CD4-positive, alpha-beta memory T cell (primary cell): Measurements from ENCODE around the gene ETV2. TPM values are rescaled to one million over a fixed set of nuclear protein-coding genes. Genes with fewer than 3 reads are reported as not detected.

Experiments
- CTCF ChIA-PET: fragments of 350-600 bp; sonication (Branson Sonifier 250); formaldehyde crosslinking; loops from one replicate; lab custom pipeline; 2021; ENCODE audit warnings: inconsistent platforms; ENCODE audit not compliant: partially characterized antibody; lab: Charles Lee
- POLR2A ChIA-PET: fragments of 350-600 bp; sonication (Branson Sonifier 250); formaldehyde crosslinking; loops from one replicate; lab custom pipeline; 2021; ENCODE audit not compliant: partially characterized antibody; lab: Charles Lee
- DNase-seq, 5 donors: peaks; one replicate each; pipeline versions ENCODE4 v3.0.0 to v3.0.0-alpha.2; 2020 to 2022; ENCODE audit warnings: mixed read lengths in 1 of 5
- H3K27ac ChIP-seq: one replicate; pipeline ENCODE4 v1.7.0; 2013; ENCODE audit warnings: low read depth, low read length
- H3K27me3 ChIP-seq: 2 replicates; pipeline ENCODE4 v1.7.0; 2013; ENCODE audit warnings: mild to moderate bottlenecking, low read length, moderate library complexity; ENCODE audit not compliant: insufficient read depth
- H3K36me3 ChIP-seq: 2 replicates; pipeline ENCODE4 v1.7.0; 2013; ENCODE audit warnings: mild to moderate bottlenecking, low read length, moderate library complexity; ENCODE audit not compliant: insufficient read depth
- H3K4me1 ChIP-seq: 2 replicates; pipeline ENCODE4 v1.7.0; 2013; ENCODE audit warnings: mild to moderate bottlenecking, low read length, moderate library complexity; ENCODE audit not compliant: insufficient read depth
- H3K4me3 ChIP-seq, 2 donors: one replicate each; pipeline ENCODE4 v1.7.0; 2013; ENCODE audit warnings: low read length in 2 of 2, mild to moderate bottlenecking in 1 of 2
- H3K9me3 ChIP-seq, 2 donors: one replicate each; pipeline ENCODE4 v1.7.0; 2013; ENCODE audit warnings: low read length in 2 of 2, control low read depth in 1 of 2; ENCODE audit not compliant: control insufficient read depth in 1 of 2
- H3K27ac Mint-ChIP-seq, 7 donors: one replicate each; pipeline ENCODE4 v1.8.0; 2020 to 2021; ENCODE audit warnings: mixed read lengths in 7 of 7, mild to moderate bottlenecking in 6 of 7, inconsistent platforms in 3 of 7, moderate library complexity in 3 of 7
- H3K27me3 Mint-ChIP-seq, 2 donors: one replicate each; pipeline ENCODE4 v1.8.0; 2020 to 2021; ENCODE audit warnings: mixed read lengths in 2 of 2
- H3K36me3 Mint-ChIP-seq, 2 donors: one replicate each; pipeline ENCODE4 v1.8.0; 2020 to 2021; ENCODE audit warnings: mixed read lengths in 2 of 2, inconsistent platforms in 1 of 2, mild to moderate bottlenecking in 1 of 2
- H3K4me1 Mint-ChIP-seq, 4 donors: one replicate each; pipeline ENCODE4 v1.8.0; 2020 to 2021; ENCODE audit warnings: mixed read lengths in 4 of 4, mild to moderate bottlenecking in 1 of 4
- H3K4me3 Mint-ChIP-seq, 8 donors: one replicate each; pipeline ENCODE4 v1.8.0; 2020 to 2021; ENCODE audit warnings: mixed read lengths in 8 of 8, mild to moderate bottlenecking in 7 of 8, moderate library complexity in 6 of 8, inconsistent platforms in 3 of 8
- H3K9me3 Mint-ChIP-seq, 8 donors: one replicate each; pipeline ENCODE4 v1.8.0; 2020 to 2021; ENCODE audit warnings: mixed read lengths in 8 of 8, mild to moderate bottlenecking in 5 of 8, inconsistent platforms in 3 of 8, moderate library complexity in 1 of 8
- intact Hi-C: fragments of 100-400 bp; cut with micrococcal nuclease; formaldehyde crosslinking; loops from one replicate; pipeline ENCODE4 v1.15.1; 2023
- polyA plus RNA-seq, 2 donors: library from polyadenylated mRNA; unstranded; fragments of 300-500 nt; fragmentation: Illumina TruSeq; gene quantifications; one replicate each; pipeline ENCODE4 v1.2.3, GENCODE V29; 2021
- total RNA-seq, 2 experiments: library from RNA; stranded (reverse); gene quantifications; one replicate each; pipeline ENCODE4 v1.2.3, GENCODE V29; 2021

The ETV2 gene
- total and polyA plus RNA-seq, 4 experiments from 2014 or later, result 1.1 to 1.3 (median 1.2) TPM; not detected in 1

DNA sequence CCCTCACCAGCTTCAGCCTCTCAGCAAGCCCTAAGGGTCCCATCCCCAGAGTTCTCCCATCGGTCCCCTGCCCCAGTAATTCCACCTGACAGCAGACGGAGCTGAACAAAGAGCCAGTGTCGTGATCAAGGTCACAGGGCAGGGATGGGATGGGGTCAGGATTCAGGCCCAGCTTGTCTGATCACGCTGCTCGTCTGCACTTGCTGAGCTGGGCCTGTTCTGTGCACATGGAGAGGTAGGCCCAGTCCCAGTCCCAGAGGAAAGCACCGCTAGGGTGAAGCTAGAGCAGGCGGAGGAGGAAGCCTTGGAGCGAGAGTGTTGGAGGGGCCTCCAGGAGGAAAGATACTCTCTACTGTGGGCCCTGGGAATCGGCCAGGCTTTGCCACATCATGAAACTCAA lies 19.8 kb upstream of the ETV2 start:
- POLR2A ChIA-PET, result interaction anchor here (0.5 to 3.2 kb wide), 3 partner anchors 9 to 30 kb away, joined by 3 to 10 read pairs (median 3); partner anchors contain the start of gene HAUS5
- H3K27ac Mint-ChIP-seq, result peak overlapping the region in 3 of 7 donors; percentile 23 to 78 (median 64)
- intact Hi-C loops, result no loop called here
- CTCF ChIA-PET, result no interaction called here
- Histone ChIP-seq H3K4me1 (no peaks in the 10 kb centered on the region), H3K36me3 (peaks cover 7% of the 10 kb centered on the region), H3K9me3 (no peaks in the 10 kb centered on the region), H3K4me3 (no peak overlapping the region), H3K27ac (no peak overlapping the region), H3K27me3 (no peaks in the 10 kb centered on the region)
- H3K9me3 Mint-ChIP-seq, result no peaks in the 10 kb centered on the region
- peaks cover 3 to 17% of the 10 kb centered on the region in 2 donors for H3K36me3 Mint-ChIP-seq
- peaks cover 0 to 5% (median under 1%) of the 10 kb centered on the region in 4 donors for H3K4me1 Mint-ChIP-seq
- DNase-seq, result no peak
- no peaks in the 10 kb centered on the region for H3K27me3 Mint-ChIP-seq
- H3K4me3 Mint-ChIP-seq, result no peak overlapping the region

- no peak overlapping the region for H3K4me3 ChIP-seq
- H3K36me3 ChIP-seq, result peaks cover 7% of the 10 kb centered on the region
- no peaks in the 10 kb centered on the region for H3K9me3 ChIP-seq
- Mint-ChIP-seq H3K9me3 (no peaks in the 10 kb centered on the region), H3K4me3 (no peak overlapping the region), H3K36me3 (peaks cover 3 to 17% of the 10 kb centered on the region in 2 donors), H3K27me3 (no peaks in the 10 kb centered on the region), H3K4me1 (peaks cover 0 to 5% (median under 1%) of the 10 kb centered on the region in 4 donors), H3K27ac (peak overlapping the region in 1 of 7 donors; percentile 42)
- H3K27ac ChIP-seq, result no peak overlapping the region
- intact Hi-C loops, result no loop called here
- H3K27me3 ChIP-seq, result no peaks in the 10 kb centered on the region
- DNase-seq, result no peak
- no peaks in the 10 kb centered on the region for H3K4me1 ChIP-seq
- ChIA-PET POLR2A (interaction anchor here (1.3 to 3.2 kb wide), 2 partner anchors 10 to 12 kb away, joined by 4 to 10 read pairs; partner anchors contain the start of gene HAUS5), CTCF (no interaction called here)
Observed at GRCh38 chr19:35622750-35623149, 18.8 kb upstream of the ETV2 start.

DNA sequence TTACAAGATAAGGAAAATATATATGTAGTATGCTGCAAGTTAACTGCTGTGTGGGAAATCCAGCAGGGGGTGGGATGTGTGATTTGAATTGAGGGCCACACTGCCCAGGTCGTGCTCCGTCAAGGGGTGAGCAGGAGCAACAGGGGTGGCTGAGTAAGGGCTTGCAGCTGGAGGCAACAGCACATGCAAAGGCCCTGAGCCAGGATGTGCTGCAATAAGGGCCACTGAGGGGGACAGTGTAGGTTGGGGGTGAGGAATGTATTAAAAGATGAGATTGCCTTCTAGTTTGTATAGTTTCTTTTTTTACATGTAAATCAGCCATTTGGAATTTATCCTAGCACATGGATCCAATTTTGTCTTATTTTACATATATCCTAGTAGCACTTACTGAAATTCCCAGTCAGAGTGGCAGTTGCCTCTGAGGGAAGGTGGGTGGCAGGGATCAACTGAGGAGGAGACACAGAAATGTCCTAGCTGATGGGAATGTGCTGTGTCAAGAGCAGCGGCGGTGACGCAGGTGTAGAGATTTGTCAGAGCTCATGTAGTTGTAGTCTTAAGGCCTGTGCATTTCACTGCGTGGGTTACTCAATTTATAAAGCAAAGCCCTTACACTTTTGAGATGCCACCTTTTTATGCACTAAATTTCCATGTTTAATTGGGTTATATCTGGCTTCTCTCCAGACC lies 18.1 kb upstream of the ETV2 start:
- CTCF ChIA-PET, result interaction anchor here (0.7 kb wide), 1 partner anchor 75 kb away, joined by 3 read pairs; no protein-coding TSS in a partner anchor
- no peaks in the 10 kb centered on the region for H3K9me3 Mint-ChIP-seq
- no peak overlapping the region for H3K4me3 ChIP-seq
- H3K4me1 Mint-ChIP-seq, result peaks cover 4 to 12% (median 6%) of the 10 kb centered on the region in 4 donors
- H3K27ac ChIP-seq, result no peak overlapping the region
- H3K9me3 ChIP-seq, result no peaks in the 10 kb centered on the region
- peaks cover 7% of the 10 kb centered on the region for H3K36me3 ChIP-seq
- H3K4me1 ChIP-seq, result peaks cover 5% of the 10 kb centered on the region
- H3K27me3 ChIP-seq, result no peaks in the 10 kb centered on the region
- no peak for DNase-seq
- H3K27me3 Mint-ChIP-seq, result no peaks in the 10 kb centered on the region
- intact Hi-C loops, result no loop called here
- peak overlapping the region in 2 of 7 donors; percentile 42 to 58 for H3K27ac Mint-ChIP-seq
- H3K36me3 Mint-ChIP-seq, result peaks cover 3 to 17% of the 10 kb centered on the region in 2 donors
- no peak overlapping the region for H3K4me3 Mint-ChIP-seq
- POLR2A ChIA-PET, result interaction anchor here (1.3 to 3.2 kb wide), 2 partner anchors 11 to 13 kb away, joined by 4 to 10 read pairs; partner anchors contain the start of gene HAUS5

GRCh38 chr19:35628264-35628564 lies 13.3 kb upstream of the ETV2 start:
- POLR2A ChIA-PET, result interaction anchor here (0.7 to 5.3 kb wide), 3 partner anchors 15 to 17 kb away, joined by 3 to 45 read pairs (median 8); partner anchors contain the start of genes ETV2 and HAUS5
- H3K27ac ChIP-seq, result peak overlapping the region; percentile 88

DNA sequence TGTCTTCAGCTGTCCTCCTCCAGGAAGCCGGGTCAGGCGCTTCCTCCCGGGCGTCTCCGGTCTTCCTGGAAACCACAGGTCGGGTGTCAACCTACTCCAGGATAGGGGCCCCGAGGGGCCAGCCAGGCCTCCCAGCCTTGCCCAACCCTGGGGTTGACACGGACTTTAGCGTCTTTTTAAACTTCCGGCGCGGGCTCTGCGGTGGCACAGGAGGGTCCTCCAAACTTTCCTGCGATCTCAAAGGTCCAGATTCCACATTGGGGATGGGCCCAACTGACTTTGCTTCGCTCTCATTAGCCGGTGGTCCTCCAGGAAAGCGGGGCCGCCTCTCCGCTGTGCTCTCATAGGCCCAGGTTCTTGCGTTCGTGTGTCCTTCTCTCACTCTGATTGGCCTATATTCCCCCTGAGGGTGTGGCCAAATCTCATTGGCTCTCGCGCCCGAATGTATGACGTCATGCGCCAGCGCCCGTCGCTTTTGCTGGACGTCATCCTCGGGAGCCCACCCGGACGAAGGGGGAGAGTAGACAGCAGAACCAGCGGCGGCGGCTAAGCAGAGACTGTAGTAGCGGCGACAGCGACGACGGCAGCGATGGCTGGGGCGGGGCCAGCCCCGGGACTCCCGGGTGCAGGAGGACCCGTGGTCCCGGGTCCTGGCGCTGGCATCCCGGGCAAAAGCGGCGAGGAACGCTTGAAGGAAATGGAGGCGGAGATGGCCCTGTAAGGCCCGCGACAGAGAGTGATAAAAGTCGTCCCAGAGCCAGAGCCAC lies 12.8 kb upstream of the ETV2 start, which contains the start of gene RBM42:
TSS of gene RBM42 (plus strand) at position 472 of the 767 bp plus-strand sequence. CDS start at position 590, 118 bp downstream.
- POLR2A ChIA-PET, result interaction anchor here (0.7 to 5.3 kb wide), 4 partner anchors 14 to 19 kb away, joined by 3 to 45 read pairs (median 8); partner anchors contain the start of genes COX6B1, ETV2 and HAUS5

More at GRCh38 chr19:35628264-35628564, 13.3 kb upstream of the ETV2 start:
- Mint-ChIP-seq H3K4me3 (peak overlapping the region; percentile 97 to 100 (median 98)), H3K4me1 (peaks cover 12 to 35% (median 18%) of the 10 kb centered on the region in 4 donors), H3K36me3 (peaks cover 22 to 34% of the 10 kb centered on the region in 2 donors), H3K9me3 (no peaks in the 10 kb centered on the region), H3K27ac (peak overlapping the region; percentile 95 to 100 (median 100)), H3K27me3 (peaks cover 0 to 1% of the 10 kb centered on the region in 2 donors)
- Histone ChIP-seq H3K4me1 (peaks cover 17% of the 10 kb centered on the region), H3K36me3 (peaks cover 27% of the 10 kb centered on the region), H3K4me3 (peak overlapping the region; percentile 27 to 86), H3K27me3 (no peaks in the 10 kb centered on the region), H3K9me3 (no peaks in the 10 kb centered on the region)
- CTCF ChIA-PET, result no interaction called here
- DNase-seq, result no peak
- intact Hi-C loops, result loop anchor here (1.0 to 5.0 kb wide), 4 partner anchors 16 to 81 kb away; partner anchors contain the start of genes COX6B1, HAUS5 and TMEM147

DNA sequence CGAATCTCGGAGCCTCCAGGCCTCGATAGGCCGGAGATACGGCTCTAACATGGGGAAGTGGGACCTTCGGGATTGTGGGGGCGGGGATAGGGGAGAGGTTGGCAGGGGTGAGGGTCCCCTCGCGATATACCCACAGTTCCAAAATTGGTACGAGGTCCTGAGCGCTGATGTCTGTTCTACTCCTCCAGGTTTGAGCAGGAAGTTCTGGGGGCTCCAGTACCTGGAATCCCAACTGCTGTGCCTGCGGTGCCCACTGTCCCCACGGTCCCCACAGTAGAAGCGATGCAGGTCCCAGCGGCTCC lies 12.3 kb upstream of the ETV2 start:
- DNase-seq, result no peak
- Mint-ChIP-seq H3K4me1 (peaks cover 13 to 35% (median 19%) of the 10 kb centered on the region in 4 donors), H3K27me3 (peaks cover 0 to 1% of the 10 kb centered on the region in 2 donors), H3K9me3 (no peaks in the 10 kb centered on the region), H3K27ac (peak overlapping the region; percentile 95 to 100 (median 100)), H3K4me3 (peak overlapping the region; percentile 97 to 100 (median 98)), H3K36me3 (peaks cover 25 to 42% of the 10 kb centered on the region in 2 donors)
- H3K4me1 ChIP-seq, result peaks cover 17% of the 10 kb centered on the region
- CTCF ChIA-PET, result interaction anchor here (1.5 kb wide), 1 partner anchor 19 kb away, joined by 3 read pairs; the partner anchor contains the start of gene COX6B1
- POLR2A ChIA-PET, result interaction anchor here (2.3 to 5.3 kb wide), 2 partner anchors 14 to 19 kb away, joined by 8 to 45 read pairs; partner anchors contain the start of genes COX6B1 and ETV2
- H3K36me3 ChIP-seq, result peaks cover 37% of the 10 kb centered on the region
- no peaks in the 10 kb centered on the region for H3K9me3 ChIP-seq
- intact Hi-C loops, result loop anchor here (5.0 kb wide), 1 partner anchor 82 kb away; the partner anchor contains the start of gene TMEM147
- H3K27me3 ChIP-seq, result no peaks in the 10 kb centered on the region
- peak overlapping the region; percentile 27 to 86 for H3K4me3 ChIP-seq
- peak overlapping the region; percentile 88 for H3K27ac ChIP-seq

More for the DNA sequence above, 12.8 kb upstream of the ETV2 start, which contains the start of gene RBM42:
- Histone ChIP-seq H3K27me3 (no peaks in the 10 kb centered on the region), H3K9me3 (no peaks in the 10 kb centered on the region), H3K4me1 (peaks cover 17% of the 10 kb centered on the region), H3K4me3 (peak within 1 kb of the TSS; percentile 27 to 86), H3K36me3 (peaks cover 32% of the 10 kb centered on the region), H3K27ac (peak within 1 kb of the TSS; percentile 88)
- peak within 1 kb of the TSS; percentile 97 to 100 (median 98) for H3K4me3 Mint-ChIP-seq
- no peaks in the 10 kb centered on the region for H3K9me3 Mint-ChIP-seq
- CTCF ChIA-PET, result no interaction called here
- H3K4me1 Mint-ChIP-seq, result peaks cover 13 to 35% (median 19%) of the 10 kb centered on the region in 4 donors
- intact Hi-C loops, result loop anchor here (1.0 to 5.0 kb wide), 4 partner anchors 16 to 81 kb away; partner anchors contain the start of genes COX6B1, HAUS5 and TMEM147
- DNase-seq, result peak; percentile 96 to 98 (median 97)
- H3K27ac Mint-ChIP-seq, result peak within 1 kb of the TSS; percentile 95 to 100 (median 100)
- peaks cover 0 to 1% of the 10 kb centered on the region in 2 donors for H3K27me3 Mint-ChIP-seq
- H3K36me3 Mint-ChIP-seq, result peaks cover 25 to 38% of the 10 kb centered on the region in 2 donors
